Activated gamma-delta T cell treated with Interleukin-2 at 50 U/mL for 16 hours (primary cell): ENCODE data around the gene SETDB2.

Source experiments
- DNase-seq: peaks from one replicate; pipeline ENCODE4 v3.0.0-alpha.2; 2020

SETDB2 gene, protein sequence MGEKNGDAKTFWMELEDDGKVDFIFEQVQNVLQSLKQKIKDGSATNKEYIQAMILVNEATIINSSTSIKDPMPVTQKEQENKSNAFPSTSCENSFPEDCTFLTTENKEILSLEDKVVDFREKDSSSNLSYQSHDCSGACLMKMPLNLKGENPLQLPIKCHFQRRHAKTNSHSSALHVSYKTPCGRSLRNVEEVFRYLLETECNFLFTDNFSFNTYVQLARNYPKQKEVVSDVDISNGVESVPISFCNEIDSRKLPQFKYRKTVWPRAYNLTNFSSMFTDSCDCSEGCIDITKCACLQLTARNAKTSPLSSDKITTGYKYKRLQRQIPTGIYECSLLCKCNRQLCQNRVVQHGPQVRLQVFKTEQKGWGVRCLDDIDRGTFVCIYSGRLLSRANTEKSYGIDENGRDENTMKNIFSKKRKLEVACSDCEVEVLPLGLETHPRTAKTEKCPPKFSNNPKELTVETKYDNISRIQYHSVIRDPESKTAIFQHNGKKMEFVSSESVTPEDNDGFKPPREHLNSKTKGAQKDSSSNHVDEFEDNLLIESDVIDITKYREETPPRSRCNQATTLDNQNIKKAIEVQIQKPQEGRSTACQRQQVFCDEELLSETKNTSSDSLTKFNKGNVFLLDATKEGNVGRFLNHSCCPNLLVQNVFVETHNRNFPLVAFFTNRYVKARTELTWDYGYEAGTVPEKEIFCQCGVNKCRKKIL

GRCh38 chr13:49443704-49444523, at the start of gene SETDB2, which contains the start of gene CAB39L:
TSS of gene SETDB2 (plus strand) at chr13:49444274. CDS start at chr13:49451894, 7,620 bp downstream.
TSS of gene CAB39L (minus strand) at chr13:49444064. CDS start at chr13:49382910, 61,154 bp downstream.
- peak; percentile 98 for DNase-seq

DNA sequence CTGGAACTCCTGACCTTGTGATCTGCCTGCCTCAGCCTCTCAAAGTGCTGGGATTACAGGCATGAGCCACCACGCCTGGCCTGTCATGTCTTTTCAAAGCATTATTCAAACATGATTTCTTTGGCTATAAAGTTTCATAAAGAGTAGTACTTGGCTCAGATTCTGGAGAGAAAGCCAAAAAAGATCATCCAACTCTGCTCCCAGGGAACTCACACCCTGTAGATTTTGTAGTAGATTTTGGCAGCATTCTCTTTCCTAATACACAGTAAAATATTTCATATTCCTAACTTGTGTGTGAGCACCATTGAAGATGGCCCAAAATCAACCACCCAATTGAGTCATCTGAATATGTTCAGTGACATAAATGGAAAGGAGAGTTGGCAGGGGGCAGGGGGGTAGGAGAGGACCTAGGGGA, 48.6 kb upstream of the SETDB2 start:
- DNase-seq, result no peak

DNA sequence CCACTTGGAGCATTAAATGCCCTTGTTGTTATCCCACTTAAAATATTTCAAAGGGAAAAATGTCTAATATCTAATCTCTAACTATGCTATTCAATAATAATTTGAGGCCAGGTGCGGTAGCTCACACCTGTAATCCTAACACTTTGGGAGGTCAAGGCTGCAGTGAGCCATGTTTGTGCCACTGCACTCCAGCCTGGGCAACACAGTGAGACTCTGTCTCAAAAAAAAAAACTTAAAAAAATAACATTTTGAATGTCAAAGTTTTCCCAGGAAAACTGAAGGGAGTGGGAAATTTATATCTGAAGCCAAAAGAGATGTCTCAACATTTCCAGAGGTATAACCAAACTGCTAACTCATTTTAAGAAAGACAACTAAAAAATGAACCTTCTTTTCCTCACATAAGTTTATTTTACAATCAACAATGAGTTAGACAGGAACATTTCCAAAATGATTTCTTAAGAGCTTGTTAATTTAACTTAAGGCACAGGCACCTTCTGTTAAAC, 48.1 kb upstream of the SETDB2 start:
- DNase-seq, result no peak

- DNase-seq, result no peak
Observed at GRCh38 chr13:49399801-49400472, 44.1 kb upstream of the SETDB2 start.

DNA sequence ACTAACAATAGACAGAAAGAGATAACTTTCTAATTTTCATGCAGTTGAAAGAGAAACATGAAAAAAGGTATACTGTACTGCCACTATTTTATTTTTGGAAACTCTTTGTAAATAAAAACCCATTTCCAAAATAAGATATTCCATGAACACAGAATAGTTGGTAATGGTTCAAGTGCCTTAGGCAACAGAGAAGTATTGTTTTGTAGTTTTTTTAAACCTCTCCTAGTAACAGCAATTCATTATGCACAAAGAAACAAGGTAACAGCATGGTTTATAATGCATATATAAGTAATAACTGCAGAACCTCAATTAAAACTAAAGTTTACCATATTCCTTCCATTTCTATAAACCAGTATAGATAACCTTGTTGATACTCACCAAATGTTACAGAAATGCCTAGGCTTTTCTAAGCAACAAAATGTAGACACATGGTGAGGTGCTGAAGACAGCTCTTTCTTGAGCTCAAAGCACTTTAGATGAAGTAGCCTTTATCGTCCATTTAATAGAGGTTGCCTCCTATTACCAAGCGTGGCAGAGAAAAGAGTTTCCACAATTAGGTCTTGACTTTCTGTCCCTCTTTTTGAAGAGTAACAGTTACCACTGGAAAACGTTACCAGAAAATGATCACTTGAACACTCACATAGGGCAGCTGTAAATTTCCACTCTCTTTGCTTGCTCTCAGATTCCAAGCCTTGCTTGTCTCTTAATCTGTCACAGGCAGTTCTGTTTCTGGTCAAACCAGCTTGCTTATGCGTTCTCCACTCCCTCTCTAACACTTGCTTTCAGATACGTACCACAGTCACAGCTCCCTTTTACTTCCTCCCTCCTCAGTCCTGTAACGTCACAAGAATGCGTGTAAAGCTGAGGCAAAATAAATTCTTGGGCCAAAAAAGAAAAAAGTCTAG, 43.1 kb upstream of the SETDB2 start:
- DNase-seq, result no peak

GRCh38 chr13:49403996-49404702, 39.9 kb upstream of the SETDB2 start:
- DNase-seq, result no peak

- DNase-seq, result no peak
Observed at GRCh38 chr13:49404703-49405020, 39.4 kb upstream of the SETDB2 start.

DNA sequence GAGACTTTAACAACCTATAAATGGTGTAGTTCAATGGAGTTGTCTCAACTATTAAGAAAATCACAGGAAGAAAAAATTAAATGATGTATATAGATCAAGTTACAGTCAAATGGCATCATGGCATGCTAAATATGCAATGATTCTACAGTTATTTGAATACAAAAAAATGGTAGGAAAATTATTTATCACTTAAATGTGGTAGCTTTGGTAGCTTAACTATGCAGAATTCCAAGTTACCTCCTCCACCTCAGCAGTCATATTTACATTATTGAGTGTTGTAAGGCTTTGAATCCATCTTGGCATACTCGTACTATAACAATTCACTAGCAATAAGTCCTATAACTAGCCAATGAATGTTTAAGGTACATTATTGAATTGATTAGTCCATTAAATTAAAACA, 37.0 kb upstream of the SETDB2 start:
- no peak for DNase-seq

DNA sequence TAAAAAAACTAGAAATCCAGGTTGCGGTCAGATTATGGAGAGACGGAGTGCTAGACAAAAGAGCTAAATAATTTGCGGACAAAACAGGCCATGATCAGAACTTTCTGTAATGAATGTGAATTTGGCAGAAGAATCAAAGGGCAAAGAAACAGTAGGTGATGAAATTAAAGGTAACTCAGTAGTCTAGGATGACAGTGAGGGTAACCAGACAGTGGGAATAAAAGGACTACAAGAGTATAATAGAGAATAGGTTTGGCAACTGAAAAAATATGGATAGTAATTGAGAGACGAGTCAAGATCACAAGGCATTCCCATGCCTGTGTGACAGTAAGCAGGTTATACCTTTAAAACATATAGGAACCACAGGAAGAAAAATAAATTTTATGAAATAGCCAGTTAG, 36.1 kb upstream of the SETDB2 start:
- no peak for DNase-seq

DNA sequence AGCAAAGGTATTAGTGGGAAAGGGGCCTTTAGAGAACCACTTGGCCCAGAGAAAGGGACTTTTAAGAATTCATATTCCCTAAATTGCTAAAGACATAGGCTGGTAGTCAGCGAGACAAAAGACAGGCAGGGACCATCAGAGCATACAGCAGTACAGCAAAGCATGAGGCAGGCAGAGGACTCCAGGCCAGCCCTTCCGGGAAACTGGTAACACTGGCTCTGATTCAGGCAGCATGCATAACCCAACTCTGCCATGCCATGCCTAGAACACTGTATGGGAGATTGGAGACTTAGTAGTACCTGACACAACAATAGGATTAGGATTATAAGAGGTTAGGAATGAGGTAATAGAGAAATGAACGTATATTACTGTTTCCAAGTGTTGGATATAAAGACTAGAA, 35.1 kb upstream of the SETDB2 start:
- no peak for DNase-seq

DNA sequence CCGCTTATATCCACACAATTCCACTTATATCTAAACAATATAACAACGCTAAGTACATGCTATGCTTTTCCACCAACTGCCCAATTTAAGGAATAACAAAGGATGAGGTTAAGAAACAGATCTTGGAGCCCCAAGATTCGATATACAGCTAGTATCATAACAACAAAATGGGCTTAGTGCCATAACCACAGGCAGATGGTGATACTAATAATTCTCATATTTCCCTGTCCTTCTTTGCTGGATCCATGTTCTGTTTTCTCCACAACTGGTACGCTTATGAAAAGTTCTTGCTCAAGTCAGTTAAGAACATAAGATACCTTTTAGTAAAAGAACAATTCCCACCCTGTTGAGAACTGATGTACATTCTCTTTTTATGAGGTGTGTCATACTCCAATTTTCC, 34.1 kb upstream of the SETDB2 start:
- DNase-seq, result no peak

GRCh38 chr13:49410477-49410876, 33.6 kb upstream of the SETDB2 start:
- no peak for DNase-seq

- DNase-seq, result no peak
Observed at GRCh38 chr13:49411353-49411752, 32.7 kb upstream of the SETDB2 start.

GRCh38 chr13:49412749-49413148, 31.3 kb upstream of the SETDB2 start:
- no peak for DNase-seq

DNA sequence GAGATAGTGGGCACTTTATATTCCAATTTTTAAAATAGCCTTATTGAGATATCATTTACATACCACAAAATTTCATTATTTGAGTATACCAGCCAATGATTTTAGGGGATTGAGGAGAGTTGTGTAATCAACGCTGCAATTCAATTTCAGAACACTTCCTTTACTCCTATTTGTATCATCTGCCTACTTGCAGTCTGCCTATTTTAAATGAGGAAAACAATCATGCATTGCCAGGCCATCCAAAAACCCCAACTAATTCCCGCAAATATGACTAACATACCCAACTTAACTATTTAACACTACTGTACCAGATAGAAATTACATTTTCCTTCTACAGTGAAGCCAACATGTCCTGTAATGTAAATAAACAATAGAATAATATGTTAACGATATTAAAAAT, 26.9 kb upstream of the SETDB2 start:
- no peak for DNase-seq

DNA sequence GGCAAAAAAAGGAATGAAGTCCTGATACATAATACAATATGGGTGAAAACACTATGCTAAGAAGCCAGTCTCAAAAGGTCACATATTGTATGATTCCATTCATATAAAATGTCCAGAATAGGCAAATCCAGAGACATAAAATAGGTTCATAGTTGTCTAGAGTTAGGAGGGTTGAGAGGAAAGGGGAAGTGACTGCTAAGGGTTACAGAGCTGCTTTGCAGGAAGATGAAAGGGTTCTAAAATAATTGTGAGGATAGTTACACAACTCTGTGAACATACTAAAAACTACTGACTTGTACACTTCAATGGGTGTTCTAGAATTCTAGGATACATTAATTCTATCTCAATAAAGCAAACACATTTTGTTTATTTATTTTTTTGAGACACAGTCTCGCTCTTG, 25.9 kb upstream of the SETDB2 start:
- no peak for DNase-seq

DNA sequence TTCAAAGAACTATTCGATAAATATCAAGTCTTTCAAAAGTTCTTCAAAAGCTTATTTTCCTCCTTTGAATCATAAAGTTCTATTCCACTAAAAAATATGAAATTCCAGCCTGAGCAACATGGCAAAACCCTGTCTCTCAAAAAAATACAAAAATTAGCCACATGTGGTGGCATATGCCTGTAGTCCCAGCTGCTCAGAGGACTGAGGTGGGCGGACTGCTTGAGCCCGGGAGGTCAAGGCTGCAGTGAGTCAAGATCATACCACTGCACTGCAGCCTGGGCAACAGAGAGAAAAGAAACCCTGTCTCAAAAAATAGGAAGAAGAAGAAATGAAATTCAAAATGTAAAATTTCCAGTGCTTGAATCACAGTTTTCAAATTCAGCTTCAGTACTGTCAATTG, 24.8 kb upstream of the SETDB2 start:
- no peak for DNase-seq

GRCh38 chr13:49421391-49421790, 22.7 kb upstream of the SETDB2 start:
- DNase-seq, result peak; percentile 11

- no peak for DNase-seq
Observed at GRCh38 chr13:49424011-49424560, 20.0 kb upstream of the SETDB2 start.

DNA sequence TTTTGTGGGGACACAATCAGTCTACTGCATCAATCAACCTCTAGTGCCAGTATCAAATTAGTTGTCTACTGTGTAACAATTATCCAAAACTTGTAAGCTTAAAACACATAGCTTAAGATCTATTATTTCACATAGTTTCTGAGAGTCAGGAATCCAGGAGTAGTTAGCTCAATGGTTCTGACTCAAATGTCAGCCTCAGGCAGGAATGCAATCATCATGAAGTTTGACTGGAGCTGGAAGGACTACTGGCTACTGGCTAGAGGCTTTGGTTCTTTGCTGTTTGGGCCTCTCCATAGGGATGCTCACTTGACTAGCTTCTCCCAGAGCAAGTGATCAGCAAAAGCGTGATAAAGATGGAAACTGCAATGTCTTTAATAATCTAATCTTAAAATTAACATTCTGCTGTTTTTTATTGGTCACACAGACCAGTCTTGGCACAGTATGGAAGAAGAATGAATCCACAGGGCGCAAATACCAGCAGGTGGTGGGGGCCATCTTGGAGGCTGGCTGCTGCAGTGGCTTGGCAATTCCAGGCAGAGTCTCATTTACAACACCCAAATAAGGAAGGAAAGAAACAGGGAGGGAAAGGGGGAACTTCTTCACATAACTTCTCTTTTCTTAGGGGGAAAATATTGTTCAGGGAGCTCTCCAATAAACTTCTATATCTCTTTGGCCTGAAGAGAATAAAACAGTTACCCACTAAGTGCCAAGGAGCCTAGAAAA, 15.9 kb upstream of the SETDB2 start:
- DNase-seq, result no peak
